Astrocyte of the cerebellum (primary cell): ENCODE results near the gene NOC3L.
"Not testable (repeated sequence)": the region's sequence is repeated elsewhere in the genome, so short reads cannot be mapped to it uniquely, and the experiment has no call there.

Experiments
- DNase-seq: peaks from one replicate; pipeline ENCODE4 v3.0.0-alpha.2; 2011; ENCODE audit warnings: low read depth
- H3K4me3 ChIP-seq: 2 replicates; pipeline ENCODE4 v1.5.1; 2011; ENCODE audit warnings: mild to moderate bottlenecking, low read depth, low read length, moderate library complexity
- CTCF ChIP-seq: IDR thresholded peaks from 2 replicates; pipeline ENCODE4 v1.5.1; 2012; ENCODE audit warnings: low read length, low read depth, moderate library complexity, mild to moderate bottlenecking; ENCODE audit errors: missing control alignments
- in situ Hi-C: cut with HindIII; loops from 2 replicates; pipeline ENCODE4 v1.10.0; 2017; ENCODE audit warnings: low sequenced_read_pairs

Gene NOC3L

GRCh38 chr10:94361171-94361794, 1.5 kb downstream of the NOC3L start:
- in situ Hi-C loops: no loop called here
- H3K4me3 ChIP-seq: no peak overlapping the region
- TF ChIP-seq CTCF: no peak
- DNase-seq: no peak

- in situ Hi-C loops: no loop called here
- peak; percentile 94 for DNase-seq
- TF ChIP-seq CTCF: no peak
- H3K4me3 ChIP-seq: peak overlapping the region; percentile 24
These were observed 4.3 kb downstream of the NOC3L start for GRCh38 chr10:94358480-94358879.

GRCh38 chr10:94357193-94357592, 5.5 kb downstream of the NOC3L start:
- TF ChIP-seq CTCF: no peak
- in situ Hi-C loops: no loop called here
- DNase-seq: no peak
- H3K4me3 ChIP-seq: no peak overlapping the region

- DNase-seq: no peak
- TF ChIP-seq CTCF: no peak
- in situ Hi-C loops: no loop called here
- no peak overlapping the region for H3K4me3 ChIP-seq
These were observed 6.9 kb downstream of the NOC3L start for GRCh38 chr10:94355841-94356240.

GRCh38 chr10:94353336-94353735, 9.4 kb downstream of the NOC3L start:
- no peak for DNase-seq
- H3K4me3 ChIP-seq: no peak overlapping the region
- in situ Hi-C loops: no loop called here
- TF ChIP-seq CTCF: no peak

GRCh38 chr10:94351089-94351488, 11.7 kb downstream of the NOC3L start:
- in situ Hi-C loops: no loop called here
- H3K4me3 ChIP-seq: no peak overlapping the region
- no peak for DNase-seq
- no peak for TF ChIP-seq CTCF

- in situ Hi-C loops, DNase-seq, H3K4me3 ChIP-seq: not testable (repeated sequence)
These were observed 12.2 kb downstream of the NOC3L start for GRCh38 chr10:94350500-94350899.
